Stimulated activated CD4-positive, alpha-beta T cell treated with anti-CD3 and anti-CD28 coated beads, Interleukin-1b, Interleukin-23, amount 100 ng/mL, for 4 hours (primary cell): ENCODE results near the gene CCDC183.
"Not testable (repeated sequence)": the region's sequence is repeated elsewhere in the genome, so short reads cannot be mapped to it uniquely, and the experiment has no call there.

ENCODE experiments used
- DNase-seq, 2 donors: peaks; one replicate each; pipeline ENCODE4 v3.0.0-alpha.2; 2020; ENCODE audit warnings: low read depth in 2 of 2

CCDC183 gene

GRCh38 chr9:136760834-136761544, 35.1 kb upstream of the CCDC183 start:
- peak in 1 of 2 donors; percentile 12 for DNase-seq

- no peak for DNase-seq
Measured at GRCh38 chr9:136761545-136761981, 34.6 kb upstream of the CCDC183 start.

GRCh38 chr9:136762221-136762691, 33.9 kb upstream of the CCDC183 start:
- no peak for DNase-seq

- peak in 1 of 2 donors; percentile 48 for DNase-seq
Measured at GRCh38 chr9:136762915-136763648, 33.1 kb upstream of the CCDC183 start.

GRCh38 chr9:136763649-136764035, 32.5 kb upstream of the CCDC183 start:
- DNase-seq, result no peak

- DNase-seq, result no peak
Measured at GRCh38 chr9:136764301-136764891, 31.7 kb upstream of the CCDC183 start, which contains the start of gene LCN15. LCN15 (minus strand) TSS chr9:136764518; CDS start chr9:136764488, 30 bp downstream.

GRCh38 chr9:136765041-136765440, 31.1 kb upstream of the CCDC183 start:
- no peak for DNase-seq

- not testable (repeated sequence) for DNase-seq
Measured at GRCh38 chr9:136765745-136766409, 30.3 kb upstream of the CCDC183 start.

- peak in 1 of 2 donors; percentile 31 for DNase-seq
Measured at GRCh38 chr9:136766410-136767120, 29.6 kb upstream of the CCDC183 start.

- peak; percentile 37 to 49 for DNase-seq
Measured at GRCh38 chr9:136769710-136770191, 26.4 kb upstream of the CCDC183 start.

- no peak for DNase-seq
Measured at GRCh38 chr9:136771907-136772415, 24.2 kb upstream of the CCDC183 start.

- DNase-seq, result no peak
Measured at GRCh38 chr9:136773386-136774044, 22.6 kb upstream of the CCDC183 start.

GRCh38 chr9:136774416-136775045, 21.6 kb upstream of the CCDC183 start:
- DNase-seq, result no peak

GRCh38 chr9:136775191-136775590, 20.9 kb upstream of the CCDC183 start:
- DNase-seq, result no peak

GRCh38 chr9:136776947-136777346, 19.2 kb upstream of the CCDC183 start:
- DNase-seq, result no peak

GRCh38 chr9:136777359-136777758, 18.8 kb upstream of the CCDC183 start:
- no peak for DNase-seq

GRCh38 chr9:136779808-136780207, 16.3 kb upstream of the CCDC183 start:
- DNase-seq, result no peak

- no peak for DNase-seq
Measured at GRCh38 chr9:136782452-136782851, 13.7 kb upstream of the CCDC183 start.

GRCh38 chr9:136784249-136784996, 11.7 kb upstream of the CCDC183 start:
- no peak for DNase-seq
